ENCODE measurements around the gene AOAH. TPM values are rescaled to one million over a fixed set of nuclear protein-coding genes. Genes with fewer than 3 reads are reported as not detected.

Gene AOAH
- total RNA-seq, 1 donor from 2014 or later: 2.4 TPM

DNA sequence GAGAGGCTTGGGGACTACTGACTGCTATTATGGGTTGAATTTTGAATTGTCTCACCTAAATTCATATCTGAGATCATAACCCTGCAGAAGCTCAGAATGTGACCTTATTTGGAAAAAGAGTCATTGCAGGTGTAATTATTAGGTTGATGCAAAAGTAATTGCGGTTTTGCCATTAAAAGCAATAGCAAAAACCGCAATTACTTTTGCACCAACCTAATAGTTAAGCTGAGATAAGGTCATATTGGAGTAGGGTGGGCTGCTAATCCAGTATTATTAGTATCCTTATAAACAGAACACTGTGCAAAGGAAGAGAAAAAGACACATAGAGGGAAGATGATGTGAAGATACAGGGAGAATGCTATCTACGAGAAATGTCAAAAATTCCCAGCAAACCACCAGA lies 82.3 kb downstream of the AOAH start:
- DNase-seq (no peak), ATAC-seq (ENCODE audit: low read depth) (no peak)
- H3K27ac Mint-ChIP-seq: no peak overlapping the region
- intact Hi-C loops (cut with micrococcal nuclease): no loop called here
- no peak overlapping the region for H3K4me3 Mint-ChIP-seq
- ChIA-PET CTCF (no interaction called here), POLR2A (interaction anchor here (0.6 kb wide), 1 partner anchor 637 kb away, joined by 3 read pairs; no protein-coding TSS in a partner anchor)
- TF ChIP-seq, protein P1, sequence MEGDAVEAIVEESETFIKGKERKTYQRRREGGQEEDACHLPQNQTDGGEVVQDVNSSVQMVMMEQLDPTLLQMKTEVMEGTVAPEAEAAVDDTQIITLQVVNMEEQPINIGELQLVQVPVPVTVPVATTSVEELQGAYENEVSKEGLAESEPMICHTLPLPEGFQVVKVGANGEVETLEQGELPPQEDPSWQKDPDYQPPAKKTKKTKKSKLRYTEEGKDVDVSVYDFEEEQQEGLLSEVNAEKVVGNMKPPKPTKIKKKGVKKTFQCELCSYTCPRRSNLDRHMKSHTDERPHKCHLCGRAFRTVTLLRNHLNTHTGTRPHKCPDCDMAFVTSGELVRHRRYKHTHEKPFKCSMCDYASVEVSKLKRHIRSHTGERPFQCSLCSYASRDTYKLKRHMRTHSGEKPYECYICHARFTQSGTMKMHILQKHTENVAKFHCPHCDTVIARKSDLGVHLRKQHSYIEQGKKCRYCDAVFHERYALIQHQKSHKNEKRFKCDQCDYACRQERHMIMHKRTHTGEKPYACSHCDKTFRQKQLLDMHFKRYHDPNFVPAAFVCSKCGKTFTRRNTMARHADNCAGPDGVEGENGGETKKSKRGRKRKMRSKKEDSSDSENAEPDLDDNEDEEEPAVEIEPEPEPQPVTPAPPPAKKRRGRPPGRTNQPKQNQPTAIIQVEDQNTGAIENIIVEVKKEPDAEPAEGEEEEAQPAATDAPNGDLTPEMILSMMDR (IDR thresholded peaks at IDR 0.05): no peak
- no peaks in the 10 kb centered on the region for H3K36me3 Mint-ChIP-seq (ENCODE audit: low read depth)
- H3K27me3 Mint-ChIP-seq: peaks cover 2% of the 10 kb centered on the region
- H3K4me1 Mint-ChIP-seq: peaks cover 4% of the 10 kb centered on the region
- no peaks in the 10 kb centered on the region for H3K9me3 Mint-ChIP-seq

GRCh38 chr7:36640682-36641081 lies 83.6 kb downstream of the AOAH start:
- intact Hi-C loops (cut with micrococcal nuclease): no loop called here
- ChIA-PET CTCF (no interaction called here), POLR2A (no interaction called here)
- peaks cover 4% of the 10 kb centered on the region for H3K4me1 Mint-ChIP-seq
- no peaks in the 10 kb centered on the region for H3K9me3 Mint-ChIP-seq
- DNase-seq (no peak), ATAC-seq (ENCODE audit: low read depth) (no peak)
- no peak overlapping the region for H3K27ac Mint-ChIP-seq
- peaks cover 3% of the 10 kb centered on the region for H3K36me3 Mint-ChIP-seq (ENCODE audit: low read depth)
- peaks cover 2% of the 10 kb centered on the region for H3K27me3 Mint-ChIP-seq
- no peak overlapping the region for H3K4me3 Mint-ChIP-seq
- TF ChIP-seq, protein P1 (IDR thresholded peaks at IDR 0.05): no peak

GRCh38 chr7:36639826-36640225 lies 84.5 kb downstream of the AOAH start:
- Mint-ChIP-seq H3K27ac (no peak overlapping the region), H3K9me3 (no peaks in the 10 kb centered on the region), H3K4me1 (peaks cover 4% of the 10 kb centered on the region), H3K27me3 (peaks cover 2% of the 10 kb centered on the region), H3K36me3 (ENCODE audit: low read depth) (peaks cover 3% of the 10 kb centered on the region), H3K4me3 (no peak overlapping the region)
- DNase-seq (no peak), ATAC-seq (ENCODE audit: low read depth) (no peak)
- TF ChIP-seq, protein P1 (IDR thresholded peaks at IDR 0.05): no peak
- intact Hi-C loops (cut with micrococcal nuclease): no loop called here
- ChIA-PET POLR2A (no interaction called here), CTCF (no interaction called here)

DNA sequence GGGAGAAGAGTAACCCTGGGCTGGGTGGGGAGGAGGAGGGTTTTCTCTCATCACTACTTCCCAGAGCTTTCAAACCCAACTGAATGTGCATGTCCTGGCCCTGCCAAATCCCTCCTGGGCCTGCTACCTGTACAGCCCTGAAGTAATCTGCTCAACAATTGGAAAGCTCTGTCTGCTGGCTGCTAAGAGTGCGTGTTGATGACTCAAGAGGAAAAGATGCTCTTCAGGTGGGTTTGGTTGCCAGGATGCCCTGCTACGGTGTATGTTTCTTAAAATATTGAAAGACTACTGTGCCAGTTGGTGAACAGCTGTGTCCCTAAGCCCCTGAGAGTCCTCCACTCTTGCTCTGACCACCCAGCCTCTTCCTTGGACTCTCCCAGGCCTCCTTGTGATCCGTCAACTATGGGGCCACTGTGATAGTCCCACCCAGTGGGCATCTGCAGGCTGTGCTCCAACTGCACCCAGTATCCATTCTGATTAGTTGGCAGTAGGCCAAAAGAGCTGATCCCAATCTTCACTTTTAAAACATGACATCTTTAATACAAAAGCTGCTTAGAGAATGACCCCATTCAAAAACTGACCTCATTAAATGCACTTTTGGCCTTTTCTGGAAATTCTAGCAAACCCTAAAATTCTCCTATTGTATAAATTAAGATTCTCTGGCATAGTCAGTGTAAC lies 85.6 kb downstream of the AOAH start:
- no peak for DNase-seq
- H3K4me1 Mint-ChIP-seq: peaks cover 4% of the 10 kb centered on the region
- H3K27ac Mint-ChIP-seq: no peak overlapping the region
- H3K9me3 Mint-ChIP-seq: no peaks in the 10 kb centered on the region
- ChIA-PET CTCF (no interaction called here), POLR2A (no interaction called here)
- H3K4me3 Mint-ChIP-seq: no peak overlapping the region
- ATAC-seq (ENCODE audit: low read depth): no peak
- intact Hi-C loops (cut with micrococcal nuclease): no loop called here
- H3K36me3 Mint-ChIP-seq (ENCODE audit: low read depth): peaks cover 3% of the 10 kb centered on the region
- H3K27me3 Mint-ChIP-seq: peaks cover 2% of the 10 kb centered on the region
- TF ChIP-seq, protein P1 (IDR thresholded peaks at IDR 0.05): no peak

DNA sequence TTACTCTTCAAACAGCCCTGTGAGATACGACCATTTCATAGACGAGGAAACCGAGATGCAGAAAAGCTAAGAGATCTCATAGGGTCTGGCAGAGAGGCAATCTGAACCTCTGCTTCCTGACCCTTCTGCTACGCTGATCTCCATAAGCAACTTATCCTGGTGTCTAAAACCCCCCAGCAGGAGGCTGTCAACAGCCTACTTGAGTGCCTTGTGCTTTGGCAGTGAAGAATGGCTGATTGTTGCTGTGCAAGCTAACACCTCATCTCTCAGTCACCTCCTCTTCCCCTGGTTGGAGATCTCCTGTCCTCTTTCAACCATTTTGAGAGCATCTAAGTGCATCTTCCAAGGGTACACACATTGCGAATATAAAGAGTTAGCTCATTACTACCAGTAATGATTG lies 86.2 kb downstream of the AOAH start:
- ATAC-seq (ENCODE audit: low read depth) (no peak), DNase-seq (no peak)
- ChIA-PET CTCF (no interaction called here), POLR2A (no interaction called here)
- Mint-ChIP-seq H3K4me3 (no peak overlapping the region), H3K9me3 (no peaks in the 10 kb centered on the region), H3K4me1 (peaks cover 4% of the 10 kb centered on the region), H3K36me3 (ENCODE audit: low read depth) (peaks cover 3% of the 10 kb centered on the region), H3K27me3 (peaks cover 2% of the 10 kb centered on the region), H3K27ac (no peak overlapping the region)
- intact Hi-C loops (cut with micrococcal nuclease): no loop called here
- TF ChIP-seq, protein P1 (IDR thresholded peaks at IDR 0.05): no peak

Measured in activated B cell treated with CpG ODN at 0.5 μM for 24 hours (primary cell).